ENCODE results near the gene SCN10A. TPM values are rescaled to one million over a fixed set of nuclear protein-coding genes. Genes with fewer than 3 reads are reported as not detected.

SCN10A gene
- total RNA-seq, 1 experiment from 2014 or later, result not detected

- no peaks in the 10 kb centered on the region for H3K36me3 ChIP-seq
- no peaks in the 10 kb centered on the region for H3K4me1 ChIP-seq (replicated peaks)
- H3K27ac ChIP-seq, result no peak overlapping the region
- H3K4me3 ChIP-seq, result no peak overlapping the region
- H3K9me3 ChIP-seq (replicated peaks), result no peaks in the 10 kb centered on the region
- DNase-seq (ENCODE audit: low read depth in 1 of 2, low spot score in 2 of 2), result no peak
- no peaks in the 10 kb centered on the region for H3K27me3 ChIP-seq (replicated peaks)
These were observed 125.8 kb downstream of the SCN10A start for GRCh38 chr3:38690185-38690584.

GRCh38 chr3:38689774-38690173 is 126.2 kb downstream of the SCN10A start:
- Histone ChIP-seq H3K4me1 (replicated peaks) (no peaks in the 10 kb centered on the region), H3K27ac (no peak overlapping the region), H3K4me3 (no peak overlapping the region), H3K9me3 (replicated peaks) (no peaks in the 10 kb centered on the region), H3K36me3 (no peaks in the 10 kb centered on the region), H3K27me3 (replicated peaks) (no peaks in the 10 kb centered on the region)
- DNase-seq (ENCODE audit: low read depth in 1 of 2, low spot score in 2 of 2), result no peak

DNA sequence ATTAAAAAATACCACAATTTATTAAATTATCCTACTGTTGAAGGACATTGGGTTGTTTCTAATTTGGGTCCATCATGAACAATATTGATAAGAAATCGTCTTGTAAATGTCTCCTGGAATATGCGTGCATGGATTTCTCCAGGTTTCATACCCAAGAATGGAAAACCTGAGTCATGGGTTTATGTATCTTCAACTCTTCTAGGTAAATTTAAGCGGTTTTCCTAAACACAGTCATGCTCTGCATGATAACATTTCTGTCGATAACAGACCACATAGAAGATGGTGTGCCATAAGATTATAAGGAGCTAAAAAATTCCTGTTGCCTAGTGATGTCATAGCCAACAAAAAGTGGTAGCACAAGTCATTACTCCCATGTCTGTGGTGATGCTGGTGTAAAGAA is 126.7 kb downstream of the SCN10A start:
- no peaks in the 10 kb centered on the region for H3K27me3 ChIP-seq (replicated peaks)
- DNase-seq (ENCODE audit: low read depth in 1 of 2, low spot score in 2 of 2), result no peak
- no peaks in the 10 kb centered on the region for H3K36me3 ChIP-seq
- no peaks in the 10 kb centered on the region for H3K9me3 ChIP-seq (replicated peaks)
- H3K4me3 ChIP-seq, result no peak overlapping the region
- no peak overlapping the region for H3K27ac ChIP-seq
- no peaks in the 10 kb centered on the region for H3K4me1 ChIP-seq (replicated peaks)

DNA sequence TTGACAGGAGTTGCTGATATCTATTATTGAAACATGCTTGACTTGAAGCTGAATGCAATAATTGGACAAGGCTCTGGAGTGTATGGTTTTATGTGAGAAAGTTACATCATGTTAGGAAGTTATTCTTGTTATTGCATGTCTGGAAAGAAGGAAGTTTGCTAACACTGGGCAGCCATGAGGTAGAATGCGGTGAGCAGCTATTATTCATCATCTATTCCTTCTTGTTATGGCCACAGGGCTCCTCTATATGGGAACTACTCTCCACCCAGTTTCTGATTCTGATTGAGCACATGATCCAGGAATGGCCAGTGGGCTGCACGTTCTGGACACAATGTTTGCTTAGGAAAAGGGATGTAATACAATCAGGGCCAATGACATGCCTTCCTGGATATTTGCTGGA is 128.7 kb downstream of the SCN10A start:
- no peak overlapping the region for H3K27ac ChIP-seq
- H3K4me3 ChIP-seq, result no peak overlapping the region
- H3K9me3 ChIP-seq (replicated peaks), result no peaks in the 10 kb centered on the region
- no peaks in the 10 kb centered on the region for H3K36me3 ChIP-seq
- no peak for DNase-seq (ENCODE audit: low read depth in 1 of 2, low spot score in 2 of 2)
- H3K27me3 ChIP-seq (replicated peaks), result no peaks in the 10 kb centered on the region
- H3K4me1 ChIP-seq (replicated peaks), result no peaks in the 10 kb centered on the region

DNA sequence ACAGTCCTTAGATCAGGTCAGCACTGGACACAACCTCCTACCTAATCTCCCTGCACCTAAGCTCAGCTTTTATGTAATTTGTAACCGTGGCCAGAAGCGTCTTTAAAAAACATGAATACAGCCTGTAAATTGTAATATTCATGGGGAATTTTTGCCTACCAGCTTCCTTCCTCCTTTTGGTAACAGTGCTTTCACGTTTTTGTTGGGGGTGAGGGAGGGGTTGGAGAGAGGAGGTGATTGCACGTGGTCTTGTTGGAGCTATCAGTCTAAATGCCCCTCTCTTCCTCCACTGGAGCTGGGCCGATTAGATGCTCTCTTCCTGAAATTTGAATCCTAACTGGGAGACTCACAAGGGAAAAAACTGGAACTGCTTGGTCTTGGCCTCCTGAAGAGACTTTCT is 131.5 kb downstream of the SCN10A start:
- Histone ChIP-seq H3K4me3 (no peak overlapping the region), H3K27ac (no peak overlapping the region), H3K36me3 (no peaks in the 10 kb centered on the region), H3K27me3 (replicated peaks) (no peaks in the 10 kb centered on the region), H3K9me3 (replicated peaks) (no peaks in the 10 kb centered on the region), H3K4me1 (replicated peaks) (no peaks in the 10 kb centered on the region)
- no peak for DNase-seq (ENCODE audit: low read depth in 1 of 2, low spot score in 2 of 2)

- no peak for DNase-seq (ENCODE audit: low read depth in 1 of 2, low spot score in 2 of 2)
- Histone ChIP-seq H3K36me3 (no peaks in the 10 kb centered on the region), H3K9me3 (replicated peaks) (no peaks in the 10 kb centered on the region), H3K27ac (no peak overlapping the region), H3K4me1 (replicated peaks) (no peaks in the 10 kb centered on the region), H3K27me3 (replicated peaks) (peaks cover 4% of the 10 kb centered on the region), H3K4me3 (no peak overlapping the region)
These were observed 146.3 kb downstream of the SCN10A start for GRCh38 chr3:38669668-38670067.

GRCh38 chr3:38662544-38662943 is 153.5 kb downstream of the SCN10A start:
- no peaks in the 10 kb centered on the region for H3K4me1 ChIP-seq (replicated peaks)
- no peaks in the 10 kb centered on the region for H3K27me3 ChIP-seq (replicated peaks)
- no peak overlapping the region for H3K4me3 ChIP-seq
- H3K9me3 ChIP-seq (replicated peaks), result no peaks in the 10 kb centered on the region
- H3K27ac ChIP-seq, result no peak overlapping the region
- no peak for DNase-seq (ENCODE audit: low read depth in 1 of 2, low spot score in 2 of 2)
- H3K36me3 ChIP-seq, result no peaks in the 10 kb centered on the region

DNA sequence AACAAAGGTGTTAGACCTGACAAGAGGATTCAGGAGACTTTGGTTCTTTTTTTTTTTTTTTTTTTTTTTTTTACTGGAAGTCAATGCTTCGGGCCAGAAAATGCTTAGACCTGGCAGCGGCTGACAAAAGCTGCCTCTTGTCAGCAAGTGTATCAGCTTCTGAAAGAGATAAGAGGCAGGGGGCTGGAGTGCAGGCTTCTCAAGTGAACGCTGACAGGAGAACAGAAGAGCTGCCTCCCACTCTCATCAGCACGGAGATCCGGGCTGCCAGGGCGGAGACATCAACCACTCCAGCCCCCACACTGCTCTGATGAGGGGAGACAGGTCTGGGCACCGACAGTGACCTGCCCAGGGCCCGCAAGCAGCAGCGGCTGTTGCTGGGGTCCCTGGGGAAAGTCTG is 157.2 kb downstream of the SCN10A start:
- Histone ChIP-seq H3K9me3 (replicated peaks) (no peaks in the 10 kb centered on the region), H3K27me3 (replicated peaks) (no peaks in the 10 kb centered on the region), H3K36me3 (no peaks in the 10 kb centered on the region), H3K4me1 (replicated peaks) (no peaks in the 10 kb centered on the region), H3K4me3 (no peak overlapping the region), H3K27ac (no peak overlapping the region)
- DNase-seq (ENCODE audit: low read depth in 1 of 2, low spot score in 2 of 2), result no peak

DNA sequence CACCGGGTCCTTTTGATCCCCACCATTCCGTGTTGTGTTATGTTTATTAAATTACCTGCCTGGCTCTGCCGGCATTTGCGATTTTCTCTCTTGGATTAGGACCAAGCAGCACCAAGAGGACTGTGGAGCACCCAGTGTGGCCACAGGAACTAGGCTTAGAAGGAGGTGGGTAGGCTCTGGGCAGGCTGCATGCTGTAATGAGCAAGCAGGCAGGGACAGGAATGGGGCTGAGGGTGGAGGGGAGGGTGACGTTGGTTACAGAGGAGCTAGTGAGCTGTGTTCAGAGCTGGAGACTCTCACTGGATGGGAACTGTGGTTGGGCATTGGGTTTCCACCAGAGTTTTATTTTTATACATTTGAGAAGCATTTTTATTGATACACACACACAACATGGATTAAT is 158.6 kb downstream of the SCN10A start:
- no peaks in the 10 kb centered on the region for H3K27me3 ChIP-seq (replicated peaks)
- no peaks in the 10 kb centered on the region for H3K36me3 ChIP-seq
- DNase-seq (ENCODE audit: low read depth in 1 of 2, low spot score in 2 of 2), result no peak
- H3K9me3 ChIP-seq (replicated peaks), result no peaks in the 10 kb centered on the region
- no peak overlapping the region for H3K4me3 ChIP-seq
- no peak overlapping the region for H3K27ac ChIP-seq
- no peaks in the 10 kb centered on the region for H3K4me1 ChIP-seq (replicated peaks)

DNA sequence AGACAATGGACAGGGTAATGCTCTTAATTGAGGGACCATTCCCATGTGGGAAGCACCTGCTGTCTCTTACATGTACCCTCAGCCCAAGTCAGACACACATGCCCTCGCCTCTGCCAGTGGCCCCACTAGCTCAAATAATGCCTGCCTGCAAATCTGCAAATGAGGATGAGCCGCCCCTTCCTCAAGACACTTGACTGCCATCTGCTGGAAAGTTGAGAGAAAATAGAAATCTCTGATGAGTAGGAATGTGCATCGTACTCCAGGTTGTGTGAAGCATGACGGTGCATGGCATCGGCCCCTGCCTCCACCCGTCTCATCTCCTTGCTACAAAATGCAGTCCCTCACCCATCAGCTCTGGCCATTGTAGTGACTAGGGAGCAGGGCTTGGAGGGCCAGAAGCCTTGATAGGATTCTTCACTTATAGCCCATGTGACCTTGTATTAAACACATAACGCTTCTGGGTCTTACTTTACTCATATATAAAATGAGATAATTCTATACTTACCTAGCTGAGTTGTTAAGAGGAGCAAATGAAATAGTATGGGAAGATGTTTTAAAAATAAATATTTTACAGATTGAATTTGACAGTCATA is 160.2 kb downstream of the SCN10A start:
- H3K27me3 ChIP-seq (replicated peaks), result no peaks in the 10 kb centered on the region
- DNase-seq (ENCODE audit: low read depth in 1 of 2, low spot score in 2 of 2), result peak in 1 of 2 experiments; percentile 33

GRCh38 chr3:38653685-38654537 is 162.1 kb downstream of the SCN10A start:
- Histone ChIP-seq H3K4me3 (no peak overlapping the region), H3K27ac (no peak overlapping the region), H3K9me3 (replicated peaks) (no peaks in the 10 kb centered on the region; the same call in 1 of the 2 replicates), H3K4me1 (replicated peaks) (peaks cover 15% of the 10 kb centered on the region), H3K36me3 (no peaks in the 10 kb centered on the region; the same call in 1 of the 2 replicates), H3K27me3 (replicated peaks) (no peaks in the 10 kb centered on the region)
- DNase-seq (ENCODE audit: low read depth in 1 of 2, low spot score in 2 of 2), result no peak

More for the DNA sequence above, 160.2 kb downstream of the SCN10A start:
- no peak overlapping the region for H3K27ac ChIP-seq
- H3K9me3 ChIP-seq (replicated peaks), result no peaks in the 10 kb centered on the region
- H3K36me3 ChIP-seq, result no peaks in the 10 kb centered on the region
- H3K4me3 ChIP-seq, result no peak overlapping the region
- peaks cover 4% of the 10 kb centered on the region for H3K4me1 ChIP-seq (replicated peaks)

DNA sequence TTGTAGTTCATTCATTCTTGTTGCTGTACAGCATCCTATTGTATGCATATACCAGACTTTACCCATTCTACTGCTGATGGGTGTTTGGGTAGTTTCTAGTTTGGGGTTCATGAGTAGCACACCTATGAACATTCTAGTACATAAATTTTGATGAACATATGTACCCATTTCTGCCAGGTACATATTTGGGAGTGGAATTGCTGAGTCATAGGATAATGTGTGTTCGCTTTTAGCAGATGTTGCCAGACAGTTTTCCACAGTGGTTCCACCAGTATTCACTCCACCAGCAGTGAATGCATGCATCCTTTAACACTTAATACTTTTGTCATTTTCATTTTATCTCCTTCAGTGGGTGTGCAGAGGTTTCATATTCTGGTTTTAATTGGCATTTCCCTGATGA is 163.1 kb downstream of the SCN10A start:
- H3K27me3 ChIP-seq (replicated peaks), result no peaks in the 10 kb centered on the region
- H3K9me3 ChIP-seq (replicated peaks), result no peaks in the 10 kb centered on the region; the same call in 1 of the 2 replicates
- peaks cover 21% of the 10 kb centered on the region for H3K4me1 ChIP-seq (replicated peaks)
- H3K36me3 ChIP-seq, result no peaks in the 10 kb centered on the region; the same call in 1 of the 2 replicates
- no peak overlapping the region for H3K27ac ChIP-seq
- H3K4me3 ChIP-seq, result no peak overlapping the region
- no peak for DNase-seq (ENCODE audit: low read depth in 1 of 2, low spot score in 2 of 2)

- Histone ChIP-seq H3K9me3 (replicated peaks) (no peaks in the 10 kb centered on the region; the same call in 1 of the 2 replicates), H3K4me3 (no peak overlapping the region), H3K27me3 (replicated peaks) (no peaks in the 10 kb centered on the region), H3K4me1 (replicated peaks) (peaks cover 21% of the 10 kb centered on the region), H3K36me3 (no peaks in the 10 kb centered on the region; the same call in 1 of the 2 replicates), H3K27ac (no peak overlapping the region)
- peak; percentile 40 to 57 for DNase-seq (ENCODE audit: low read depth in 1 of 2, low spot score in 2 of 2)
These were observed 164.7 kb downstream of the SCN10A start for GRCh38 chr3:38651153-38651789.
